ENCODE measurements around the gene MEIG1. TPM values are rescaled to one million over a fixed set of nuclear protein-coding genes. Genes with fewer than 3 reads are reported as not detected.

MEIG1 gene
- total and polyA plus RNA-seq, 2 of the 8 experiments (the other 6 are each of a cell fraction or from before 2014, with no cell fraction given) = not detected

GRCh38 chr10:14967897-14968296 is 8.7 kb downstream of the MEIG1 start:
- no peak overlapping the region for H2BK120ac ChIP-seq (replicated peaks; ENCODE audit: low read depth, low read length)
- no peak overlapping the region for H3K23ac ChIP-seq (ENCODE audit: insufficient read length)
- WGBS, 2 experiments (ENCODE audit: extremely low coverage in 1 of 2, insufficient coverage in 1 of 2, insufficient read length in 1 of 2, insufficient replicate concordance in 2 of 2, low coverage in 1 of 2, low lambda C conversion rate in 2 of 2, missing lambda C conversion rate in 1 of 2) = 78% methylated on average over 2 of the region's 2 CpGs; no CpG with 5 or more reads in 1 of the 2 experiments
- H3K4me3 ChIP-seq (ENCODE audit: extremely low read depth in 1 of 4, insufficient read depth in 2 of 4, low read depth in 3 of 4, low read length in 4 of 4) = no peak overlapping the region
- TF ChIP-seq, protein P1, sequence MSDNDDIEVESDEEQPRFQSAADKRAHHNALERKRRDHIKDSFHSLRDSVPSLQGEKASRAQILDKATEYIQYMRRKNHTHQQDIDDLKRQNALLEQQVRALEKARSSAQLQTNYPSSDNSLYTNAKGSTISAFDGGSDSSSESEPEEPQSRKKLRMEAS (IDR thresholded peaks at IDR 0.05) = no peak
- TF ChIP-seq RFX5 (IDR thresholded peaks at IDR 0.05; ENCODE audit: borderline replicate concordance, low read depth, low read length) = no peak
- H3K4me1 ChIP-seq (replicated peaks in 1 of 4; ENCODE audit: control insufficient read depth in 3 of 4, insufficient read depth in 4 of 4, low read length in 3 of 4) = no peaks in the 10 kb centered on the region
- no peak overlapping the region for H3K14ac ChIP-seq (ENCODE audit: insufficient read length)
- H3K79me2 ChIP-seq (ENCODE audit: control insufficient read depth in 1 of 2, insufficient read depth in 2 of 2, low read length in 2 of 2) = no peaks in the 10 kb centered on the region
- no peaks in the 10 kb centered on the region for H3K79me1 ChIP-seq (ENCODE audit: low read depth, low read length)
- no peak overlapping the region for H2BK5ac ChIP-seq (ENCODE audit: low read depth, low read length)
- no peaks in the 10 kb centered on the region for H3K9me3 ChIP-seq (ENCODE audit: insufficient read depth in 2 of 2, low read depth in 1 of 2, low read length in 1 of 2)
- H4K5ac ChIP-seq (ENCODE audit: insufficient read length, low read depth, low read length) = no peak overlapping the region
- no peaks in the 10 kb centered on the region; a peak in 3 of 7 replicates for H3K27me3 ChIP-seq (replicated peaks in 1 of 4; ENCODE audit: control insufficient read depth in 3 of 4, extremely low read depth in 1 of 4, insufficient read depth in 3 of 4, low read length in 3 of 4)
- FAIRE-seq = no peak
- H2AFZ ChIP-seq (ENCODE audit: low read length) = no peak overlapping the region
- no peaks in the 10 kb centered on the region for H3K36me3 ChIP-seq (ENCODE audit: control insufficient read depth in 2 of 4, insufficient read depth in 4 of 4, low read length in 3 of 4)
- CTCF ChIA-PET (ENCODE audit: partially characterized antibody) = no interaction called here
- H3K27ac ChIP-seq (ENCODE audit: low read depth, low read length) = no peak overlapping the region
- DNase-seq (ENCODE audit: low read depth in 1 of 2, low spot score in 2 of 2) = no peak
- no peak overlapping the region for H4K8ac ChIP-seq (ENCODE audit: extremely low read depth, insufficient read depth, low read length)
- no peak overlapping the region for H2BK12ac ChIP-seq (ENCODE audit: low read depth, low read length)
- no peak overlapping the region for H2AK5ac ChIP-seq (ENCODE audit: low read depth, low read length)
- no peak overlapping the region for H3K56ac ChIP-seq (replicated peaks; ENCODE audit: insufficient read length, low read depth, low read length)
- H3K4me2 ChIP-seq (ENCODE audit: insufficient read depth in 1 of 2, low read depth in 2 of 2, low read length in 2 of 2) = no peak overlapping the region
- H2BK15ac ChIP-seq (ENCODE audit: low read length) = no peak overlapping the region
- POLR2A ChIA-PET (ENCODE audit: partially characterized antibody) = interaction anchor here (1.4 to 2.3 kb wide), 2 partner anchors 8 to 14 kb away, joined by 4 to 8 read pairs; partner anchors contain the start of genes DCLRE1C and MEIG1
- H3K4ac ChIP-seq (replicated peaks; ENCODE audit: insufficient read length, low read depth, low read length) = no peak overlapping the region
- H4K91ac ChIP-seq (replicated peaks; ENCODE audit: insufficient read length, low read length) = no peak overlapping the region
- H4K20me1 ChIP-seq (replicated peaks in 1 of 2; ENCODE audit: control insufficient read depth in 1 of 2, insufficient read depth in 2 of 2, low read length in 2 of 2) = no peaks in the 10 kb centered on the region
- no peak overlapping the region for H2BK20ac ChIP-seq (ENCODE audit: low read length)
- H3K23me2 ChIP-seq (ENCODE audit: low read depth, low read length) = no peaks in the 10 kb centered on the region
- no peak overlapping the region for H3K9ac ChIP-seq (replicated peaks in 1 of 4; ENCODE audit: extremely low read depth in 1 of 4, low read depth in 3 of 4, low read length in 3 of 4)
- no peak overlapping the region for H3K18ac ChIP-seq (ENCODE audit: extremely low read depth, low read length)

Data from H1 (cell line).